NCI-H1436 treated with DMSO at 0.1 percent for 48 hours (cell line): Measurements from ENCODE around the gene ADAM22.
"Not testable (repeated sequence)": the region's sequence is repeated elsewhere in the genome, so short reads cannot be mapped to it uniquely, and the experiment has no call there.

Experiments
- DNase-seq: peaks from one replicate; lab custom pipeline; 2025; lab: John Stamatoyannopoulos, UW

Gene ADAM22

GRCh38 chr7:88111954-88112471 lies 178.0 kb downstream of the ADAM22 start:
- DNase-seq: no peak

- no peak for DNase-seq
Measured at GRCh38 chr7:88115258-88115796, 181.3 kb downstream of the ADAM22 start.

GRCh38 chr7:88115816-88116215 lies 181.8 kb downstream of the ADAM22 start:
- DNase-seq: no peak

DNA sequence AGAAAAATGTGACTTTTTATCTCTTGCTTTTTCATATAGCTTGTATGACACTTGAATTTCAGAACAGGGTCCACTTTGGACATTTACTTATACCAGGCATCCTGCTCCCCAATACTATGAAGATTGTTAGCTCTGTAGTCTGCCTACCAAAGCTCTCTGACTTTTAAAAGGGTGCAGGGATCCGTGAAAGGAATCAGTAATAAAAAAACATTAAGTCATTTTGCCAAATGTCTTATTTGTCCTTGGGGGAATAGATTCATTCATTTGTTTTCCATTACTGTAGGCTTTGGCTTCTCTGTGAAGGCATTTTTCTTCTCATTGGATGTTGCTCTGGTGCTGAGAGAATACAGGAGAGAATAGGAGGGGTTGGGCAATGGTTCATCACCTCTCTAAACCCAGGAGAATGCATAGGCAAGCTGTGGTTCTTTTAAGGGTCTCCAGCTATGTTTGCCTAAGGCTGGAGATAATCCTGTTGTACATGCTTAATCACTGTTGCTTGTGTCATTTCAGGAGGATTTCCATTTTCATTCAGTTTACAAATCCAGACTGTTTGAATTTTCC lies 182.3 kb downstream of the ADAM22 start:
- DNase-seq: no peak

GRCh38 chr7:88117325-88117724 lies 183.3 kb downstream of the ADAM22 start:
- DNase-seq: no peak

DNA sequence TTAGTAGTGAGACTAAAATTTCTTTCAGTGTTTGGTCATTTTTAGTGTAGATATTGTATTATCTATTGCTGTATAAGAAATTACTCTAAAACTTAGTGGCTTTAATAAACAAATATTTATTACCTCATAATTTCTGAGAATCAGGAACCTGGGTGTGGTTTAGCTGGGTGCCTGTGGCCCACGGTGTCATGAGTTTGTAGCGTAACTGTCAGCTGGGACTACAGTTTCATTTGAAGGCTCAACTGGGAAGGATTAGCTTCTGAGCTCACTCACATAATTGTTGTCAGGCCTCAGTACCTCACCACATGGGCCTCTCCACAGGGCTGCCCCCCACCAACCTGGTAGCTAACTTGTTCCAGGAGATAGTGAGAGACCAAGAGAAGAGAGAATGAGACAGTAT lies 187.3 kb downstream of the ADAM22 start:
- no peak for DNase-seq

DNA sequence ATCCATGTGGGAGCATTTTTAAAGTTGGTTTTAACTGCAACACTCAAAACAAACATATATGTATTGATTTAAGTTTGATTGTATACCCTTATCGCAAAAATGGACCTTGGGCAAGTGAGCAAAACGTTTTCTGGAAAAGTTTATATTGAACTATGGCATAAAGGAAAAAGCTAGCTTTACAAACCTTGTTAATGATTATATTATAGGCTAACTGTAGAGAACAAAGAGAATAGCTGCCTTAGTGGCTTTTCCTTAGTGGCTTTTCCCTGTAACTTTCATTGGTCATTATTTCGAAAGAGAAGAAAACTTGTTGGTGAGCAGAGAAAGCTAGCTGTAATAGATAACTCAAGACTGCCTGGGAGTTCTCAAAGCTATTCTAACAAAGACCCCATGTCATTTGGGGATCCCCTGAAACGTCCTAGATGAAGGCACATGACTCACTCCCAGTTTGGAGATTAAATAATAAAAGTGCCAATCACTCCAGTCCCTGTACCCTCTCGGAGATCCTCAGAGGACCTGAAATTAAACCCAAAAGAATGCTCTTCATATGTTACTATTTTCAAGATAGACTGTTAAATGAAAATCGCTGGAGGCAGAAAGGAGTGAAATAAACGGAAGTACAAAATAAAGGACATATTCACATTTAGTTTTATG lies 193.7 kb downstream of the ADAM22 start:
- no peak for DNase-seq

DNA sequence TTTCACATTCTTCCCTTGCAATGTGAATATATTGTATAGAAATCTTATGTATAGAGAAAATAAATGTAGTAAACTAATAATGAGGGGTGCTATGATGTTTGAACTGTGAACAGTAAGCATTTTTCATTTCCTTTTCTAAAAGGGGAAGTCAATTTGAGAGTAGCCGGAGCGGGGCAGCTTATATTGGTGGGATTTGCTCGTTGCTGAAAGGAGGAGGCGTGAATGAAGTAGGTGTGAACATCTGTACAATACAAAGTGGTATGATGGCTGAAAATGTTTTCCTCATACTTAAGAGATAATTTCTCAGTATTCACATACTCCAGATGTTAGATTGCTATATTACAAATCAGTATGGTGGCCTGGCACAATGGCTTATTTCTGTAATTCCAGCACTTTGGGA lies 198.7 kb downstream of the ADAM22 start:
- DNase-seq: no peak

GRCh38 chr7:88140947-88141346 lies 206.9 kb downstream of the ADAM22 start:
- no peak for DNase-seq

- no peak for DNase-seq
Measured at GRCh38 chr7:88141479-88141878, 207.4 kb downstream of the ADAM22 start.

GRCh38 chr7:88141953-88142352 lies 207.9 kb downstream of the ADAM22 start:
- DNase-seq: no peak

DNA sequence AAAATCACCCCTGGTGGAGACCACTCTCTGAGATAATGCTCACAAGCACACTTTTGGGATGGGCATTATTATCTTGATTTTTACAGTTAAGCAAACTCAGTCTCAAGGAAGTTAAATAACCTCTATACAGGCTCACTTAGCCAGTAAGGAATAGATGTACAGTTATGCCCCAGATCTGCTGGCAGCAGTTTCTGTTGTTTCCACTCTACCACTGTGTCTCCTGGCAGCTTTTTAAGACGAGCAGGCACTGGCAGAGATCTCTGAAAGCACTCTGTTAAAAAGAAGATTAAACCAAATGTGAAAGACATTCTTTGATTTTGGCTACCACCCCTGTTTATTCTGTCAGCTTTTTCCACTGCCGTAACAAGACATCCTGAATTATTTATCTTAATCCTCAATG lies 212.6 kb downstream of the ADAM22 start:
- DNase-seq: no peak

DNA sequence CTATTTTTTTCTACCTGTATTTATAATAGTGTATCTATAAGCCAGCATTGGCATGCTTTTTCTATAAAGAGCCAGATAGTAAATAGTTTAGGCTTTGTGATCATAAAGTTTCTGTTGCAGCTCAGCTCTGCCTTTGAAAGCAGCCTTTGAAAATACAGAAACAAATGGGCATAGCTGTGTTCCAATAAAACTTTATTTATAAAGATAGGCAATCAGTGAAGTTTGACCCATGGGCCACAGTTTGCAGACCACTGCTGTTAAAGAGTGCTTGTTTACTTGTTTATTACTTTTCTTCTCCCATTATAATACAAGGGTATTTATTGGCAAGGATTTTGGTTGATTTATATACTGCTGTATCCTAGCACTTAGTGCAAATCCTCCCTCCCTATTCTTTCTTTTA lies 213.3 kb downstream of the ADAM22 start:
- no peak for DNase-seq

DNA sequence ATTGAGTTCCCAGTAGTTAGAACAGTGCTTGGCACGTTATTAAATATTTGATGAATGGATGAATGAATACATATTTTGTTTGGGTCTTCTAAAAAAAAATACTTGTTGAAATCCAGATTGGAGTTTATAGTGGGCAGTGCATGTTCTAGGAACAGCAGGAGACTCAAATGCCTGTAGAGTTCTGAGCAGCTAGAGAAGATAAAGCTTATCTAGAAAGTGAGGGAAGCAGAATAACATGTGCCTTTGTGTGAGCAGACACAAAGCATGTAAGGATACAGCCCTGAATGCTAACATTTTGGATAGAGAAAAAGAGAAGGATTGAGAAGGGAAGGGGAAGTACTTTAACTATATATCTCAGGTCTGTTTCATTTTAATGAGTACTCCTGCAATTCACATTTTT lies 213.9 kb downstream of the ADAM22 start:
- DNase-seq: no peak

- DNase-seq: no peak
Measured at GRCh38 chr7:88150033-88150432, 216.0 kb downstream of the ADAM22 start.

GRCh38 chr7:88151119-88151790 lies 217.2 kb downstream of the ADAM22 start:
- DNase-seq: no peak

DNA sequence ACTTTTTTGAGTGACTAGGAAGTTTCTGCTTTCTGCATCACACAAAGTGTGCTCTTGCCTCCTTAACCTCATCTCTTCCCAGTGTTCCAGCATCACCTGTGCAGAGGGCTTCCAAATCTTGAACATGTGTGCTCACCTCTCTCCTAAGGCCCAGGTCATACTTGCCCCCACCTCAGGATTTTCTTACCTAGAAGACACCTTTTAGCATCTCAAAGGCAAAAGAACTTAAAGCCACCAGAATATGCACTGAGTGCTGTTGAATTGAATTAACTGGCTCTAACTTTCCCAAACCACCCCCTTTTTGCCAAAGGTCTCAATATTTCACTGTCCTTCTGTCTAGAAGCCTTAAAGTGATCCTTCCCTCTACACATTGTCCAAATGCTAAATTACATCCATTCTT lies 219.3 kb downstream of the ADAM22 start:
- DNase-seq: no peak

DNA sequence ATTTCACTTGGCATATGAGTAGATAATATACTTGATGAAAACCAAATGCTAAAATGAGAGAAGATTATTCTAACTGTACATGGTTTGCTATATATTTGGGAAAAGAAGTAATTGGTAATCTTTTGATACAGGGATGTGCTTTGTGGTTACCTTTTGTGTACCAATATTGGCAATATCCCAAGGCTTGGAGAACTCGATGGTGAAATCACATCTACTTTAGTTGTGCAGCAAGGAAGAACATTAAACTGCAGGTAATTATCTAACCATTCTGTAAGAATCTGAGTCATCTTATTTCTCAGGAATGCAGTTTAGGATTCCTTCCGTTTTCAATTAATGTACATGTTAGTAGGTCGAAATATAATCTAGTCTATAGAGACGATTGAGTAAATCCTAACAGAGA lies 221.7 kb downstream of the ADAM22 start:
- DNase-seq: no peak

DNA sequence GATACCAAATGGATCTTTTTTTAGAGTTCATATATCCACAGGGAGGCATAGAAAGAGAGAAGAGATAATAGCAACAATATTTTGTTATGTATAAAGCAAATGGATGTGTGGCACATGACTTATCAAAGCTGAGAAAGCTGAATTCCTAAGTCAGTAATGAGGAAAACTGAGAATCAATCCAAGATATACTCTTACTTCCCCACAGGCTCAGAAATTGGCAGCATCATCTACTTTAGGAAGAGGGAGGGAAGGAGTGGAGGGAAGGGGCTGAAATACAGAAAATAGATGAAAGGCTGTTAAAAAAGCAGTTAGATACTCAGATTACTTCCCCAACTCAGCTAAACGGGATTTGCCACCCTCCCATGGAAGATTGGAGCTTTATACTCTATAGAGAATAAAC lies 222.3 kb downstream of the ADAM22 start:
- DNase-seq: no peak

DNA sequence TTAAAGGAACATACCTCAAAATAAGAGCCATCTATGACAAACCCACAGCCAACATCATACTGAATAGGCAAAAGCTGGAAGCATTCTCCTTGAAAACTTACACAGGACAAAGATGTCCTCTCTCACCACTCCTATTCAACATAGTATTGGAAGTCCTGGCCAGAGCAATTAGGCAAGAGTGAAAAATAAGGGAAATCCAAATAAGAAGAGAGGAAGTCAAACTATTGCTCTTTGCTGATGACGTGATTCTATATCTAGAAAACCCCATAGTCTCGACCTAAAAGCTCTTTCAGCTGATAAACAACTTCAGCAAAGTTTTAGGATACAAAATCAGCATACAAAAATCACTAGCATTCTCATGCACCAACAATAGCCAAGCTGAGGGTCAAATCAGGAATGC lies 225.7 kb downstream of the ADAM22 start:
- not testable (repeated sequence) for DNase-seq

DNA sequence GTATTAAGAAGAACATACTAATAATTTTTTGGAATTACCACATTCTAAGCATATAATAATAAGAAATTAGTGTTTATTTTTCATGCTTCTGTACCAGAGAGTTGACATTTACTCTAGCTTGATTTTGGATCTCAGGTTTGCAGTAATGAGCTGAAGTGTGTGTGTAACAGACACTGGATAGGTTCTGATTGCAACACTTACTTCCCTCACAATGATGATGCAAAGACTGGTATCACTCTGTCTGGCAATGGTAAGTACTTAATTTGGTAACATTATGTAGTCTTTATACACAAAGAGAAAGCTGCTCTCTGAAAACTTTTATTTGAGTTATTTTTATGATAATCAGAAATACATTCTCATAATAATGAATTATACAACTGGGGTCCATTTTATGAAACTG lies 231.6 kb downstream of the ADAM22 start:
- DNase-seq: no peak

- DNase-seq: no peak
Measured at GRCh38 chr7:88167223-88167622, 233.2 kb downstream of the ADAM22 start.

DNA sequence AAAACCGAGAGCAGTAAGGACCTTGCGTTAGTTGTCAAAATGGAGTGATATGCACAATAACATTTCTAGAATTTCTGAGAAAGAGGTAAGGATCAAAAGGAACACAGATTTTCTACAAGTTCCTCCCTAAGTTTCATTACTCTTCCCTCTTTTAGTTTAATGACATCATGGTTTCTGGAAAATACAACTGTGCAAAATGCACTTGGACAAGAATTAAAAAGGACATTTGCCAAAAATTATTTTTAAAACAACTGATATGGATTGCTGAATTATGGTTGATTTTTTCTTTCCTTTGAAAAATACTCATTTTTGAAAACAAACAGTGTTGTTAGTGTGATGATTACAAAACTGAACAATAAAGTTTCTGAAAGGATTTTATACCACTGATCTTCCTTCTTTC lies 233.7 kb downstream of the ADAM22 start:
- DNase-seq: no peak
